GM12891 (cell line): ENCODE data around the gene ARHGEF11.

Experiments used
- POLR2A ChIP-seq: IDR thresholded peaks from 2 replicates; pipeline ENCODE4 v1.6.1; 2011; ENCODE audit warnings: low read depth, low read length, control low read depth
- POLR2AphosphoS5 ChIP-seq: IDR thresholded peaks from 2 replicates; pipeline ENCODE4 v1.6.1; 2011; ENCODE audit warnings: low read depth, low read length, control low read depth
- POU2F2 ChIP-seq: IDR thresholded peaks from 2 replicates; pipeline ENCODE4 v1.6.1; 2011; ENCODE audit warnings: low read depth, mild to moderate bottlenecking, control low read depth, low read length, moderate library complexity
- SPI1 ChIP-seq: IDR thresholded peaks from 2 replicates; pipeline ENCODE4 v1.6.1; 2011; ENCODE audit warnings: low read depth, low read length, control low read depth
- TAF1 ChIP-seq: IDR thresholded peaks from 2 replicates; pipeline ENCODE4 v1.6.1; 2011; ENCODE audit warnings: low read depth, low read length, control low read depth

DNA sequence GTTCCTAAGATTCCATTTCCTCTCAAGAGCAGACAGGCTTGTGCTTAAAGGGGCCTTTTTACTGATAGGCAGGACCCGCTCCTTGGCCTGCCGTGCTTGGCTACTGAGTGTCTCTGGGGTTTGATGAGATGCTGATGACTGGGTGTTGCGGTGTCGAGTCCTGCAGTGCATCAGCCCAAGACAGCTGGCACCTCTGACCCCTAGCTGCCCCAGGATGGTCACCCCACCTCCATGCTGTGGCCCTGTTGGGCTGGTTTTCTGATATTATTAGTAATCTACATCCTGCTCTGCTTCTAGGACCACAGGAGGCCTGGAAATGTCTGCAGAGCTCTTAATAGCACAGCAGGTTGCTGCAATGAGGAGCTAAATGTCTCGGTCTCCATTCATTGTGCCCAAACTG is 96.4 kb downstream of the ARHGEF11 start:
- TF ChIP-seq POU2F2: no peak
- TF ChIP-seq POLR2A: no peak
- no peak for TF ChIP-seq TAF1
- no peak for TF ChIP-seq POLR2AphosphoS5
- no peak for TF ChIP-seq SPI1
